GM06990 (cell line): Measurements from ENCODE around the gene ALK.

Experiments used
- DNase-seq: peaks from one replicate; pipeline ENCODE4 v3.0.0-alpha.2; 2011; ENCODE audit not compliant: insufficient read length; ENCODE audit errors: extremely low read depth
- H3K27me3 ChIP-seq: replicated peaks from 2 replicates; pipeline ENCODE4 v1.6.0; 2011; ENCODE audit warnings: low read length; ENCODE audit not compliant: control insufficient read depth, insufficient read depth
- H3K36me3 ChIP-seq: 2 replicates; pipeline ENCODE4 v1.5.1; 2011; ENCODE audit warnings: low read length; ENCODE audit not compliant: control insufficient read depth, insufficient read depth
- H3K4me3 ChIP-seq: replicated peaks from 2 replicates; pipeline ENCODE4 v1.5.1; 2011; ENCODE audit warnings: low read depth, mild to moderate bottlenecking, control low read depth, low read length
- CTCF ChIP-seq: IDR thresholded peaks from 2 replicates; pipeline ENCODE4 v1.5.1; 2011; ENCODE audit warnings: low read length, control low read depth, mild to moderate bottlenecking, inconsistent platforms; ENCODE audit not compliant: insufficient read depth, poor library complexity, severe bottlenecking

ALK gene

GRCh38 chr2:29430382-29431112, 490.8 kb downstream of the ALK start:
- no peak for DNase-seq
- Histone ChIP-seq H3K4me3 (no peak overlapping the region), H3K36me3 (no peaks in the 10 kb centered on the region), H3K27me3 (no peaks in the 10 kb centered on the region)
- TF ChIP-seq CTCF = no peak

- no peak for DNase-seq
- Histone ChIP-seq H3K27me3 (no peaks in the 10 kb centered on the region), H3K36me3 (no peaks in the 10 kb centered on the region), H3K4me3 (no peak overlapping the region)
- no peak for TF ChIP-seq CTCF
Observed at GRCh38 chr2:29426354-29426753, 495.0 kb downstream of the ALK start.

GRCh38 chr2:29425866-29426265, 495.5 kb downstream of the ALK start:
- no peak for TF ChIP-seq CTCF
- DNase-seq = no peak
- no peaks in the 10 kb centered on the region for H3K36me3 ChIP-seq
- no peaks in the 10 kb centered on the region for H3K27me3 ChIP-seq
- H3K4me3 ChIP-seq = no peak overlapping the region

- TF ChIP-seq CTCF = no peak
Observed at GRCh38 chr2:29423061-29423666, 498.2 kb downstream of the ALK start.

GRCh38 chr2:29420999-29421782, 500.2 kb downstream of the ALK start:
- TF ChIP-seq CTCF = no peak
- Histone ChIP-seq H3K27me3 (no peaks in the 10 kb centered on the region), H3K4me3 (no peak overlapping the region), H3K36me3 (no peaks in the 10 kb centered on the region)
- no peak for DNase-seq

More at GRCh38 chr2:29423061-29423666, 498.2 kb downstream of the ALK start:
- Histone ChIP-seq H3K4me3 (no peak overlapping the region), H3K27me3 (no peaks in the 10 kb centered on the region), H3K36me3 (no peaks in the 10 kb centered on the region)
- DNase-seq = no peak
